Activated naive CD4-positive, alpha-beta T cell treated with Interleukin-2 at 50 U/mL for 16 hours (primary cell): ENCODE results near the gene CFDP1.
"Not testable (repeated sequence)": the region's sequence is repeated elsewhere in the genome, so short reads cannot be mapped to it uniquely, and the experiment has no call there.

Source experiments
- DNase-seq: peaks from one replicate; pipeline ENCODE4 v3.0.0-alpha.2; 2020

Gene CFDP1

DNA sequence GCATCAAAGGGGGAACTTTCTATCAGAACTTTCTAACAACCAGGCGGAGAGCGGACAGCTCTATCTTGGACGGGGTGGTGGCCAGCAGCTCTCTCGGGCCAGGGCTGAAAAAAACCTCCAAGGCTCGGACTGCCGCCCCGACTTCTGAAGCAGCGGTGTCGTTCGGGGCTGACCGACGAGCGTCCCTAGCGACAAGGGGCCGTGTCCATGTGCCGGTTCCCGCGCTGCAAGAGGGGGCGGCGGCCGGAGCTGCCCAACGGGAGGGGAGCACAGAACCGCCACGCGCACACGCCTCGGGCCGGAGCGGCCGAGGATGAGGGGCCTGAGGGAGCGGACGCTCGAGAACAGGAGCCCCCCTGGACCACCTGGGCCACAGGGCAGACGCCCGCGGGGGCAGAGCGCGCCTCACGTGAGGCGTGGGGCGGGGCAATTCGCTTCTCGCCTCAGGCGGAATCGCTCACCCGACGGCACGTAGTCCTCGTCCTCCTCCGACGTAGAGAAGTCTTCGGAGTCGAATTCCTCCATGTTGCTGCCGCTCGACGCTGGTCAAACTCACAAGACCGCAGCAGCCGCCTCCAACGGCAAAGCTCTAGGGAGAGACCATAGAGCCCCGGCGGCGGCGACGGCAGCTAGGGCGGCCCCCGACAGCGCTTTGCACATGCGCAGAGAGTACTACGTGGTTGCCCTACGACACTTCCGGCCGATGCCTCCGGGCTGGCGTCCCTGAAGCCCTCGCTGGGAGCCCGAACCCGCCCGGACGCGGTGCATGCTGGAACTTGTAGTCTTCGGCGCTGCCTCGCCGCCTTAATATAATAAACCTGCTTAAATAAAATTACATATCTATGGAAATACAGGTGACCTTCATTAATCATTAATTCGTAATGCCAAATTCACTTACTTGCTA lies at the start of gene CFDP1:
CFDP1 (minus strand) TSS at position 676 of the 904 bp plus-strand sequence; CDS start at position 525, 151 bp downstream.
- DNase-seq, result peak; percentile 95

DNA sequence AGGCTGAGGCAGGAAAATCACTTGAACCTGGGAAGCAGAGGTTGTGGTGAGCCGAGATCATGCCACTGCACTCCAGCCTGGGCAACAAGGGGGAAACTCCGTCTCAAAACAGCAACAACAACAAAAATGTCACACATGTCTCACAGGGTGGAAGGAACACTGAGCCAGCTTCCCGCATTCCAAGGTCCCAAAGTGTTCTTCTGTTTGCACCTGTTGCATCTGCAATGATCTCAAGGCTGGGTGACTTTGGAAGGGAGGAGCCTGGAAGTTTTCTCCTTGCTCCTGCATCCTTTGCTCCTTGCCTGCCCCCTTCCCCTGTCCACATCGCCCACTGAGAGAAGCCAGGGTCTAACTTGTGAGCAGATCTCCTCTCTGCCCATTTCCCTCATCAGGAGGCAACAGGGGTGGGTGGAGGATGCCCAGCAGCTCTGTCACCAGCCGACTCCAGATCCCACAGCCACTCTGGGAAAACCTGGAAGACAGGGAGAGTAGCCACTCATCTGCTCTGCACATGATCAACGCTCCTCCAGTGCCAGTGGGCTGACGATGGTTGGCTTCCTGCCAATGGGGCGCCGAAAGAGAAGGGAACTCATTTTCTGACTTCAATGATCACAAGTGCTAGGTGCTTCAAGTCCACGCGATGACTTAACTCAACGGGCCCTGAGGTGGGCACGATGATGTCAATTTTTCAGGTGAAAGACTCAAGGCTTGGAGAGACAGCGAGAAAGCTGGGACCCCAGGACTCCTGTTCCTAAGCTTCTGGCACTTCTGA lies 49.3 kb upstream of the CFDP1 start:
- no peak for DNase-seq

DNA sequence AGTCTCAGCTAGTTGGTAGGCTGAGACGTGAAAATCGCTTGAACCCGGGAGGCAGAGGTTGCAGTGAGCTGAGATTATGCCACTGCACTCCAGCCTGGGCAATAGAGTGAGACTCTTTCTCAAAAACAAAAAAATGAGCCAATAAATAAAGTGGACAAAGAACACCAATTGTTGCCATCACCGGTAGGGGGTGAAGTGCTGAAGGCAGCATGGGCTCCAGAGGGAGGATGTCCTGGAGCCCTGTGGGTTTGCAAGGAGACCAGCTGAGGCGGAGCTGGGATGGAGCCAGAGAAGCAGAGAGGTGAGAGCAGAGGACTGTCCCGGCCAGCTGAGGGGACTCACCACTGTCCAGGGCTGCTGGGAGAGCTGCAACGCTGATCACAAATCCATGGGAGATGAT lies 48.2 kb upstream of the CFDP1 start:
- DNase-seq, result no peak

DNA sequence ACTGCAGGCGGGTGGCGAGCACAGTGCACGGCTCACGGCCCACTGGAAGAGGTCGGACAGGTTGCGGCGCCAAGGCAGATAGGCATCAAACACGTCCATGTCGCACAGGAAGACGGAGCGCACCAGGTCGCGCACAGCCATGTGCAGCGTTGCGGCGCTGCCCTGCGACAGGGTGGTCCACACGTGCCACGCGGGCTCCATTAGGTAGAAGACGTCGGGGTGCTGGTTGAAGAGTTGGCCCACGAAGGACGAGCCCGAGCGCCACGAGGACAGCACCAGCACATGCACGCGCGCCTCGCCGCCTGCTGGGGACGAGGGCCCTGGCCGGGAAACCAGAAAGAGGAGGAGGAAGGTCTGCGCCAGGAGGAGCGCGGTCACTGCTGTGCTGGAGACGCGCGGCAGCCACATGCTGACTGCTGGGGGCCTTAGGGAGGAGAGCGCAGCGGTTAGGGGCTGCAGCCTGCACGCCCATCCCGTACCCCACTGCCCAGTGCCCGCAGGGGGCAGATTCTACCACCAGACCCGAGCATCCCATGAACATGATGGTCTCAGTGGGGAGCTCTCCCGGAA lies 46.2 kb upstream of the CFDP1 start:
- DNase-seq, result no peak

DNA sequence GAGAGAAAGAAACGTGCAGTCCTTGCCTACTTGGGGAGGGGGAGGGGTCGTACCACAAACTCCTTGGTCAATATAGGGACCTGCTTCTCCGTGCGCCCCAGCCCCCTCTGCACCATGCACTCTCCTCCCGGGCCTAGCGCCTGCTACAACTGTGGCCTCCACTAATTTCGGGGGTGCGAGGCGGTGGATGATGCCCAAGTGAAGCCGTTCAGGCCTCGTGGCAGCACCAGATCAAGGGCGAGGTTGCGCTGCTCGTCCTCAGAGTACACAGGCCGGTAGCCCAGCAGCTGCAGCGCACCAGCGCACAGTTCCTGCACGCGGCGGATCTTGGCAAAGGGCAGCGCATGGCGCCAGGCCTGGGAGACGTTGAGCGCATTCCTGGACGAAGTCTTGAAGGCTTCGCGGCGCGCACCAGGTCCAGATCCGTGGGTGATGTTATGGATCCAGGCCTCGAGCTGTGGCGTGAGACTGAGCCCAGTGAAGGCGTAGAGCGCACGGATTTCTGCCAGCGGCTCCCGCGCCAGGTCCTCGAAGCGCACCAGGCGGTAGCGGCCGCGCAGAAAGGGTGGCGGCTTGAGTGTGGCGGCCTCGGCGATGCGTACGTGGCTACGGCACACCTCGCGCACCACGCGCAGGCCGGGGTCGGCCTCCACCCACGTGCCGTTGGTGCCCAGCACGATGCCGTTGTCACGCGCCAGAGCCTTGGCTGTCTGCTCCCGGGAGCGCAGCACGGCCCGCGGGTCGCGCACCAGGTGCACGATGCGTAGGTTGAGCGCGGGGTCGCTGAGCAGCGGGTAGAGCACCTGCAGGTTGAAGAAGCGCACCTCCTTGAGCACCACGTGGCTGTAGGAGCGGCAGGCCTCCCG lies 45.4 kb upstream of the CFDP1 start:
- no peak for DNase-seq

DNA sequence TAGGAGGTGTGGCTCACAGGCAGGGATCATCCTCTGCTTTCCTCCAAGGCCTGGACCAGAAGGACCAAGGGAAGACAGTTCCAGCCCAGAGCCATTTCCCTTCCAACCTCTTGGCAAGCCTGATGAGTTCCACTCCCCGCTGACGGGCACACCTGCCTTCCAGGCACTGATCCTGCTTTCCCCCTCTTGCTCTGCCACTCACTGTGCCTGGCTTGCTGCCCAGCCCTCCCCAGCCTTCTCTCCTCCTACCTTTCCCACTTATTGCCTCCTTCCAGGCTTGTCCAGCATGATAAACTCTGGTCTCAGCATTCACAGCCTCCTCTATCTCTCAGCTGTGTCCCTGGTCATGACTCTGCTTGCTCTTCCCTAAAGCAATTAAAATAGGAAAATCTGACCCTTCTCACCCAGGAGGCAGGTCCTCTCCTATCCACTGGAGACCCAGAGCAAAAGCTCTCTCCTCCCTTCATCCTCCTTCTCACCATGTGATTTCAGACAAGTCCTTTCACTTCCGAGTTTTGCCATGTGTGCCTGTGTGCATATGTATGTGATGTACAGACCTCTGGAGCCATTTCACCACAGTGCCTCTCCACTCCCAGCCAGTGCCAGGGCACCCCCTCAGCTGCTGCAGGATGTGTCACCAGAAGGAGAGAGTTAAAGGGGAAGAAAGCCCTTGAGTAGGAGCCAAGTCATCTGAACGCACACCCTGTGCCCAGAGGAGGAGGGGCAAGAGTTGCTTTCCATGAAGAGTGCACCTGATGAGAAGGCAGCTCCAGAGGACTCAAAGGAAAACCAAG lies 44.6 kb upstream of the CFDP1 start:
- no peak for DNase-seq

DNA sequence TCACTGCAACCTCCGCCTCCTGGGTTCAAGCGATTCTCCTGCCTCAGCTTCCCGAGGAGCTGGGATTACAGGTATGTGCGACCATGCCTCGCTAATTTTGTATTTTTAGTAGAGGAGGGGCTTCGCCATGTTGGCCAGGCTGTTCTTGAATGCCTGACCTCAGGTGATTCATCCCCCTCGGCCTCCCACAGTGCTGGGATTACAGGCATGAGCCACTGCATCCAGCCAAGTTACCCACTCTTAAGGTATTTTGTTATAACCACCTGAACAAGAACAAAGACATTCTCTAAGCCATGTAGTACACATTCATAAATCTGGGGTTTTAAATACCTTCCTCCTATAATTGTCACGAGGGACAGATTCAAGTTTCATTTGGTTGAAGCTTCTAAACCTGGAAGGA lies 43.5 kb upstream of the CFDP1 start:
- no peak for DNase-seq

DNA sequence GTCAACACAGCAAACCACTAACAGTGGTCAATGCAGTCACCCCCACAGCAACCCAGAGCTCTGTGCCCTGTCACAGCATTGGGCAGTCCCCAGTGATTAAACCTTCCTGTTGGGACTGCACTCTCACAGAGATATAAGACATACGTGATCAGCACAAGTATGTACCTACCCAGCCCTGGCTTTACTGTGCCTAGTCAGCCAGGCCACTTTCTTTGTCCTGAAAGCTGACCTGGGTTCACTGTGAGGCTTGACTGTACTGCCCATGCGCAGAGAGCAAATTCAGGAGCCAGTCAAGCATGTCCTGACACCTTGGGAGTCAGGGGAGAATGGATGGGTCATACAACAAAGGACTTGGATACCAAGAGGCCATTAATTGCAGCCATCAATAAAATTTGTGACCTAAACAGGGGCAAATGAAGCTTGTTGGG lies 42.1 kb upstream of the CFDP1 start:
- no peak for DNase-seq

DNA sequence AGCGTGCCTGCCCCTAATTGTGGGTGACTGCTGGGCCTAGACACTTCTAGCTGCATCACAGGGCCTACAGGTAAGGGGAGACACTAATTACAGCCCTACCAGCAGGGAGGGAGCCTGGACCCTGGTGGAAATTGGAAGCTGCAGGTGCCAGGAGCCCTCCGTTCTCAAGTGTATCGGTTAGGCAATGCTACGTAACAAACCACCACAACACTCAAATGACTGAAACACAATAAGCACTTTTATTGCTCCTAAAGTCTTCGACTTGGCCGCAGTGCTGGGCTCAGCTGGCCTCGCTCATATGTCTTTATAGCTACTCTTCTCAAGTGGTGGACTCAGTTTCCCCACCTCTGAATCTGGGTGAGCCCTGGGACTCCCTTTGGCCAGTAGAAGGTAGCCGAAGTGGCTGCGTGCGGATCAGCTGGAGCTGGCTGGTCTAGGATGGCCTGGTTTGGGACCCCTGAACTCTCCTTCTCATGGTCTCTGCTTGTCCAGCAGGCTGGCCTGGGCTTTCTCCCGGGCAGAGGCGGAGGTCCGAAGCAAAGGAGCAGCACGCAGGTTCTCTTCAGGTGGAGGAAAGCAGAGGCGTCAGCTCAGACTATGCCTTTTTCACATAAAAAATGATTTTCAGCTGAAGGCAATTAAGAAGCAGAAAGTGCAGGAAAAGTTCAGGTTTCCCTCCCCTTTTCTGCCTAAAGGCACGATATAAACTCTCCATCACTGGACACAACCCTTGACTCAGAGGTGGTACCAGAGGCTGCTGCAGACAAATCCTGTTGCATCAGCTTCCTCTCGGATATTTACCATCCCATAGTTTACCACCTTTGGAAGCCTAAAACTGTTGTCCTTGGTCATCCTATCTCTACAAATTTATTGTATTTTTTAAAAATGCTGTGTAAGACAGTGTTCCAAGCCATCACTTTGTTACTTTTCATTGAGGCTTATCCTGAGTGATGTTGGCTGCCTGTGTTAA lies 39.9 kb upstream of the CFDP1 start:
- DNase-seq, result no peak

DNA sequence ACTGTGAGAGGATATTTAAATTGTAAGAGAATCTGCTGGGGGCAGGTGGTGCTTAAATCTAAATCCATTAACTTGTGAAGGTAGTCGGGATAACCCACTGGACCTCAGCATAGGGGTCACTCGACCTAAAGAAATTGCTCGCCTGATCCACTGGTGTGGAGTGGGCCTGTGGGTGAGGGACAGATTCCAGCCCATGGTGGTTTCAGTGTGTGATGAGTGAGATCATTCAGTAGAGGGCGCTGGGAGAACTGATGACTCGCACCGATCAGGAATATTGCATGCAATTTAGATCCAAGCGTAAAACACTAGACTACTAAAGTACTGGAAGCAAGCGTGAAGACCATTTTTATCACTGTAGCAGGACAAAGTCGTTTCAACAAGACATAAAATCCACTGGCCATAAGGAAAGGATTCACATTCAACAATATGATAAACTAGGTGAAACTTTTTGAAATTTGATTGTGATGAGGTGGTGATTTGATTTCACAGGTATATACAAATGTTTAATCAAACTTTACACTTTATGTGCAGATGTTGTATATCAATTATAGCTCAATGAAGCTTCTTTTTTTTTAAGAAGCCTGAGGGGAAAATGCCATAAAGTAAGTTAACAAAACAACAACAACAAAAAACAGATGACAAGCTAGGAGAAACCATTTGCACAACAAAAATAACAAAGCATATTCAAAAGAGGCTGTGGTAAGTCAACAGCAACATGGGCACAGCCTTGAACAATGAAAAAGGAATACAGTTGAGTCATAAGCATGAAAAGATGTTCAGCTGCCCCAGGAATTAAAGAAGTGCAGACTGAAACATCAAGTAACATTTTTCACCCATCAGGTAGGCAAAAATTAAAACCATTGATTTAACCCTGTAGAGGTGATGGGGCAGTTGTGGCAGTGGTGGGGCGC lies 38.7 kb upstream of the CFDP1 start:
- DNase-seq, result peak; percentile 21

DNA sequence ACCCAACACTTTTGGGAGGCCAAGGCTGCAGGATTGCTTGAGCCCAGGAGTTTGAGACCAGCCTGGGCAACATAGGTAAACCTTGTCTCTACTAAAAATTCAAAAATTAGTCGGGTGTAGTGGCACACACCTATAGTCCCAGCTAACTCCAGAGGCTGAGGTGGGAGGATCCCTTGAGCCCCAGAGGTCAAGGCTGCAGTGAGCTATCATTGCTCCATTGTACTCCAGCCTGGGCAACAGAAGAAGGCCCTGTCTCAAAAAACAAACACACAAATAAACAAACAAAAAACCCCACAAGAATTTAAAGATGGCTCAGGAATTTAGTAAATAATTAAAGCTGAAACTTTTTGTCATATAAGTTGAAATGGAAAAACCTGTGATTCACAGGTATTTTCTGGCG lies 33.5 kb upstream of the CFDP1 start:
- DNase-seq, result no peak

DNA sequence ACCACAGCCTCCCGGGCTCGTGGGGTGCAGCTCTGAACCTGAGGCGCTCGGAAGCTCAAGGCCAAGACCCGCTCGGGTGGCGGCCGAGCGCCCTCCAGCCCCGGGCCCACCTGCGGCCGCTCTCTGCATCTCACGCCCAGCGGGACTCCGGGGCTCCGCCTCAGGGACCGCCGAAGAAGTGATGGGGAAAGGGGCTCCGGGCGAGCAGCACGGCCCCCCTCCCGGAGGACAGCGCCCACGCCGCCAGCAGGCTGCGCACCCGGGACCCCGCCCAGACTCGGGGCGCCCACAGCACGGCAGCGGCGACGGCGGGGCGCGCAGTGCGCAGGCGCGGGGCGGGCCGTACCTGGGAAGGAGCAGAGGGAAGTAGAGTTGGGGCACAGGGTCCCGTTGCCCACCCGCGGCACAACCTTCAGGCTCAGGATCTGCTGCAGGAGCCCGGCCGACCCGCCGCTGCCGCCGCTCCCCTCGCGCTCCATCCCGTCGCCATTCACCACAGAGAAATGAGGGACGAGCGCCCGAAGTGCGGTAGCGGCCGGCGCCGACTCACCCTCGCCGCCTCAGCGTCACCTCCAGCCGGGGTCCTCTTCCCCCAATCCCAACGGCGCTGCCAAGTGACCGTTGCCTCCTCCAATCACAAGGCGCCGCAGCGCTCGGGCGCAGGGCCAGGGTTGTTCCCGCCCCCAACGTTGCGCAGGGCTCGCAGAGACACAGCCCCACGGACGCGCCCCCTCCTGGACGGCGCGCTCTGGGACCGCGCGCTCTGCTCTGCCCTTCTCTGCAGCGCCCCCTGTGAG lies 31.0 kb upstream of the CFDP1 start, which contains the start of gene TMEM170A:
TMEM170A (minus strand) TSS at position 568 of the 797 bp plus-strand sequence; CDS start at position 479, 89 bp downstream.
- DNase-seq, result peak; percentile 99

DNA sequence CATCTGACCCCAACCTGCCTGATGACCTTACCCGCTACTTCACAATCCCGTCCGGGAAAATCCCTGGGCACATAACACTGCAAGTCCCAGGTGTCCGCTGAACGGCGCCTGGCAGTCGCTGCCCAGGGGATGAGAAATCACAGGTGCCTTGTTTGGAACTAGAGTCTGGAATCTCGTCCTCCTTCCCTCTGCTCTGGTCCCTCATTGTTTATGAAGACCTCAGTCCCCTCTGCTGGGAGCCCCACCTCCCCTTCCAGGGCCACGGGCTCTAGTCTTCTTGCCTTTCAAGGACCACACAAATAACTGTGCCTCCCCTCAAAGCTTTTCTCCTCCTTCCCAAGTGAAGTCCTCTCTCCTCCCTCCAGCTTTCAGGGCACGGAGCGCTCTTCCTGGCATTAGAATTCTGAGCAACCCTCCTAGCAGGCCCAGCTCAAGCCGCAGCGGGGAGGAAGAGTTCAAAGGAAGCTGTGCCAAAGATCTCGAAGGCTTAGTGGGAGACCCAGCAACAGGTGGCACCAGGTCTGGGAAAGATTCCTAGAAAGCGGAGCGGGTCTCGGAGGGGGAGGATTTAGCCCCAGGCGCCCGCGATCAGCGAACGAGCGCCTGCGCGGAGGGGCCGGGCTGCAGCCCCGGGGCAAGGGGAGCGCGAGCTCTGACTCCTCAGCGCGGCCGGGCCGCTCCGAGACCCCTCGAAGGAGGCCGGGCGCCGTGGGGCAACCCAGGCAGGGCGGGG lies 30.3 kb upstream of the CFDP1 start:
- DNase-seq, result not testable (repeated sequence)

DNA sequence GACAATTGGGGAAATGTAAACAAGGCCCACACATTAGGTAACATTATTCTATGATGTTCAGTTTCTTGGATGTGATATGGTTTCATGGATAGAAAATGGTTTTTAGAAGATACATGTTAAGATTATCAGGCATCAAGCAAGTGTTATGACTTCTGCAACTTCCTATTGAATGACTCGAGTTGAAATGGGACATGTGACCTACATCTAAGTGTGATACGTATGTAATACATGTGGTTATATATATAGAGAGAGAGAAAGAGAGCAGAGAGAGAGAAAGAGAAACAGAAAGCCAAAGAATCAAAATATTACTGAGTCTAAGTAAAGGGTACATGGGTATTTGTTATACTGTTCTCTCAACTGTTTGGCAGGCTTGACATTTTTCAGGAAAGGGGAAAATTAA lies 29.5 kb upstream of the CFDP1 start:
- DNase-seq, result no peak

DNA sequence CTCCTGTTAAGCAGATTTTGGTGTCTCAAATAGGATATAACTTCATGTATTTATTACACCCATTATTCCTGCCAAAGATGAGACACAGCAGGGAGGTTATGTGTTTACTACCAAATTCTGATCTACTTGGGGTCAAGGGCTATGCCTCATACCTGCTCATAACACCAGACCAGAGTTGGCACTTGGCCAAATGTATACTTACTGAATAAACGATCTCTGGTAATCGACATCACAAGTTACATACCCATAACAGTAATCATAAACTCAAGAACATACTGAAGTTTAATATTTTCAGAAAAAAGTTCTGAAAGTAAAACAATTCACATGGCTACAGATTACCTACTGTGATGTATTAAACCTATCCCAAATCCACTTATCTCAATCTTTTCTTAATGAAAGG lies 28.3 kb upstream of the CFDP1 start:
- no peak for DNase-seq

DNA sequence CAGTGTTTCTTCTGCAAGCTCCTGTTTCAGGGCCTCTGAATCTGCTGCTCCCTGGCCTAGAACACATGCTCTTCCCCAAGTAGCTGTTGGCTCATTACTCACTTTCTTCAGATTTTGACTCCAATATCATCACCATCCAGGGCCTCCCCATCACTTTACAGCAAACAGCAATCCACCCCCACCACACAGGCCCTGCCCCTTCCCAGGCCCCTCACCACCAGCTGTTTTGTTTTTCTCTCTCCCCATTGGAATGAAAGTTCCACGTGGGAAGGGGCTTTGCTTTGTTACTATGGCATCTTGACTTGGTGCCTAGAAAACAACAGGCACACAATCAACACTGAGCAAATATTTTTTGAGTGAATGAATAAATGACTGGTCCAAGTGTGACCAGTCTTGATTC lies 27.1 kb upstream of the CFDP1 start:
- DNase-seq, result no peak

DNA sequence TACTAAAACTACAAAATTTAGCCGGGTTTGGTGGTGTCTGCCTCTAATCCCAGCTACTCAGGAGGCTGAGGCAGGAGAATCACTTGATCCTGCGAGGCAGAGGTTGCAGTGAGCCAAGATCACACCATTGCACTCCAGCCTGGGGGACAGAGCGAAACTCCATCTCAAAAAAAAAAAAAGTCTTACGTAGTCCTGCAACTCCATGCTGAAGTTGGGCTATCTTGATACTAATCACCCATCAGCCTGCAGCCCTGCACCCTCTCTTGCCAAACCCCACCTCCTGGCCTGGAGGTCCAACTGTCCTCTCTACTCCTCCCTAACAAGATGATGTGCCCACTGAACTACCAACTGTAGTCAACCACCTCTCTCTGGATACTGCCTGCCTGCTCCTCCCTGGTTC lies 26.4 kb upstream of the CFDP1 start:
- no peak for DNase-seq

DNA sequence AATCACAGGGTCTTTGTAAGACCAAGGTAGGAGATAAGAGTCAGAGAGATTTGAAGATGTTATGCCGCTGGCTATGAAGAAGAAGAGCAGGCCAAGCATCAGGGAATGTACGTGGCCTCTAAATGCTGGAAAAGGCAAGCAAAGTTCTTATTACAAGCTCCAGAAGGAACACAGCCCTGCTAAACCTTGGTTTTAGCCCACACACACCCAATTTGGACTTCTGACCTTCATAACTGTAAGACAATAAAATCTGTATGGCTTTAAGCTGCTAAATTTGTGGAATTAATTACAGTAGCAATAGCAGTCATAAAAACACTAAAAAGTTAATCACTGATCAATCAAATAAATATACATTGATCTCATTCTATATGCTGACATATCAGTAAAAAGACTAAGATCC lies 25.1 kb upstream of the CFDP1 start:
- DNase-seq, result no peak
